GM11168 (cell line): ENCODE data around the gene PLXNA3.

ENCODE experiments used
- in situ Hi-C: fragments of 300-500 bp; cut with MboI; formaldehyde crosslinking; loops from one replicate; pipeline ENCODE4 v1.12.0; 2022; ENCODE audit warnings: low sequenced_read_pairs; ENCODE audit not compliant: unreplicated experiment

PLXNA3 gene

GRCh38 chrX:154458116-154458953 is at the start of gene PLXNA3:
Gene PLXNA3, plus strand, starts transcription at chrX:154458281. Its CDS starts 1,903 bp downstream, at chrX:154460184.
- in situ Hi-C loops: no loop called here

- in situ Hi-C loops: no loop called here
Observed at GRCh38 chrX:154408659-154409221, 49.3 kb upstream of the PLXNA3 start.

GRCh38 chrX:154409222-154409871 is 48.7 kb upstream of the PLXNA3 start, which contains the start of gene DNASE1L1:
Gene DNASE1L1, minus strand, starts transcription at chrX:154409254. Its CDS starts 3,686 bp downstream, at chrX:154405568.
- in situ Hi-C loops: no loop called here

GRCh38 chrX:154411981-154412340 is 46.1 kb upstream of the PLXNA3 start:
- in situ Hi-C loops: no loop called here

GRCh38 chrX:154412468-154412867 is 45.6 kb upstream of the PLXNA3 start:
- in situ Hi-C loops: no loop called here

- in situ Hi-C loops: no loop called here
Observed at GRCh38 chrX:154413142-154413541, 44.9 kb upstream of the PLXNA3 start.

- in situ Hi-C loops: no loop called here
Observed at GRCh38 chrX:154417157-154417556, 40.9 kb upstream of the PLXNA3 start.

GRCh38 chrX:154419189-154419588 is 38.9 kb upstream of the PLXNA3 start:
- in situ Hi-C loops: no loop called here

- in situ Hi-C loops: no loop called here
Observed at GRCh38 chrX:154419688-154420401, 38.2 kb upstream of the PLXNA3 start.

- in situ Hi-C loops: no loop called here
Observed at GRCh38 chrX:154420402-154420756, 37.7 kb upstream of the PLXNA3 start.

GRCh38 chrX:154426916-154427770 is 30.9 kb upstream of the PLXNA3 start:
- in situ Hi-C loops: loop anchor here (25.0 kb wide), 1 partner anchor 110 kb away; the partner anchor contains the start of genes G6PD and IKBKG

- in situ Hi-C loops: loop anchor here (25.0 kb wide), 1 partner anchor 109 kb away; the partner anchor contains the start of genes G6PD and IKBKG
Observed at GRCh38 chrX:154428176-154429171, 29.6 kb upstream of the PLXNA3 start, which contains the start of gene ATP6AP1. Gene ATP6AP1, plus strand, starts transcription at chrX:154428677. Its CDS starts 16 bp downstream, at chrX:154428693.

- in situ Hi-C loops: loop anchor here (25.0 kb wide), 1 partner anchor 108 kb away; the partner anchor contains the start of genes G6PD and IKBKG
Observed at GRCh38 chrX:154429711-154430110, 28.4 kb upstream of the PLXNA3 start.

- in situ Hi-C loops: loop anchor here (25.0 kb wide), 1 partner anchor 107 kb away; the partner anchor contains the start of genes G6PD and IKBKG
Observed at GRCh38 chrX:154430479-154430878, 27.6 kb upstream of the PLXNA3 start.

- in situ Hi-C loops: loop anchor here (25.0 kb wide), 1 partner anchor 106 kb away; the partner anchor contains the start of genes G6PD and IKBKG
Observed at GRCh38 chrX:154430916-154431315, 27.2 kb upstream of the PLXNA3 start.

- in situ Hi-C loops: loop anchor here (25.0 kb wide), 1 partner anchor 106 kb away; the partner anchor contains the start of genes G6PD and IKBKG
Observed at GRCh38 chrX:154431341-154431740, 26.7 kb upstream of the PLXNA3 start.

- in situ Hi-C loops: loop anchor here (25.0 kb wide), 1 partner anchor 105 kb away; the partner anchor contains the start of genes G6PD and IKBKG
Observed at GRCh38 chrX:154432210-154432609, 25.9 kb upstream of the PLXNA3 start.

- in situ Hi-C loops: loop anchor here (25.0 kb wide), 1 partner anchor 104 kb away; the partner anchor contains the start of genes G6PD and IKBKG
Observed at GRCh38 chrX:154433605-154434004, 24.5 kb upstream of the PLXNA3 start.
